Stimulated activated CD8-positive, alpha-beta memory T cell treated with anti-CD3 and anti-CD28 coated beads, Interleukin-7, amount 100 ng/mL, for 24 hours (primary cell): ENCODE results near the gene ALDH6A1.

Experiments
- DNase-seq: peaks from one replicate; pipeline ENCODE4 v3.0.0-alpha.2; 2020; ENCODE audit warnings: low read depth

ALDH6A1 gene

DNA sequence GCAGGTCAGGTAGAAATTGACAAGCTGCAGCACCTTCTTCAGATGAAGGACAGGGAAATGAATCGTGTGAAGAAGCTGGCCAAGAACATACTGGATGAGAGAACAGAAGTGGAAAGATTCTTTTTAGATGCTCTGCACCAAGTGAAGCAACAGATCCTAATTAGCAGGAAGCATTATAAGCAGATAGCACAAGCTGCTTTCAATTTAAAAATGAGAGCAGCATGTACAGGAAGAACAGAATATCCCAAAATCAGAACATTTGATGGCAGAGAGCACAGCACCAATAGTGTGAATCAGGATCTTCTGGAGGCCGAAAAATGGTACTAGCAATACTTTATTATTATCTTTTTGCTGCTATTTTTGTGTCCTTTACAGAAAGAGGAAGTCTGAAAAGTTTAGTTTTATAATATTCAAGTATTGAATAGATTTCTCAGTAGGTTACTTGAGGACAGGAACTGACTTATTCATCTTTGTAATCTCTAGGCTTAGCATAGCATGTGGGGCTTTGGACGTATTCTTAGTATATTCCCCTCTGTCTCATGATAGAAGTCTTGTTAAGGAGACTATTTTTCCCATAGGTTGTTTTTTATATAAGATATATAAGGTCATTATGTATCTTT lies 34.3 kb downstream of the ALDH6A1 start:
- DNase-seq: no peak

DNA sequence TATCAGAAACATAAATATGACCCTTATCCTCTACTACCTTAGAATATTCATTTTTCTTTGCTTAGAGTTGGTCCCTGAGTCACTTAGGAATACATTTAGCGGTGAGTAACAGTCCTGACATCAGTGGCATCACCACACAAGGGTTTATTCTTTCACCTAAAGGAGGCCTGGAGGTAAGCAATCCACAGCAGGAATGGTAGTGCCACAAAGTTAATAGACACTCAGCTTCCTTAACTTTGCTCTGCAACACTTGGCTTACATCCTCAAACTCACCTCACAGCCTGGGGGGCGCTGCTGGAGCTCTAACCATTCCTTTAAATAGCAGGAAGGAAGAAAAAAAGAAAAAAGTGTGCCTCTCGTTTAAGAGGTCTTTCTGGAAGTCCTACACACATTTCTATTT lies 36.0 kb downstream of the ALDH6A1 start:
- DNase-seq: no peak

DNA sequence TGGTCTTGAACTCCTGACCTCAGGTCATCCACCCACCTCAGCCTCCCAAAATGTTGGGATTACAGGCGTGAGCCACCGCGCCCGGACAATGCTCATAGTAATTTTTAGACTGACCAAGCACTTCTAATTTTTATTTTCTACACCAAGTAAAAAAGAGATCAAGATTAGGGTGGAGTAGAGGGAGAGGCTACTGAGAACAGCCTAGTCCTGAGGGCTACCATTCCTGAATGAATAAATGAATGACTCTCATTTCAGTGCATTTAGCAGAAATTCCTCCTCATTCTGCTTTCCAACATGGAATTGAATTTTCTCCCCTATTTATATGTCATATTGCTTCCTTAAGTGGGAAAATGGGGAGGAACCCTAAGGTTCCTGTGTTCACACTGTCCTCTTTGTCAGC lies 38.7 kb downstream of the ALDH6A1 start:
- DNase-seq: no peak

DNA sequence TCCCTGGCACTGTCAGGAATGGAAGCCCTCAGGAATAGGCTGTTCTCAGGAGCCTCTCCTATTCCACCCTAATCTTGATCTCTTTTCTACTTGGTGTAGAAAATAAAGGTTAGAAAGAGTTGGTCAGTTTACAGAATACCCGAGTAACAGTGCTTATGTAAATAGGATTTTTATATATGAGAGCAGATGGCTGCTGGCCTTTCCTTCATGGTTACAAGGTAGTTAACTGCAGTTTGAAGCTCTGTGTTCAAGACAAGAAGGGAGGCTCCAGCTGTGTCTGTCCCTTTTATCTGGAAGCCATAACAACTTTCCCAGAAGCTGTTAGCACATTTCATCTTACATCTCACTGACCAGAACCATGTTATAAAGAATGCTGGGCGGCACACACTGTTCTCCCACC lies 42.0 kb downstream of the ALDH6A1 start:
- DNase-seq: no peak

DNA sequence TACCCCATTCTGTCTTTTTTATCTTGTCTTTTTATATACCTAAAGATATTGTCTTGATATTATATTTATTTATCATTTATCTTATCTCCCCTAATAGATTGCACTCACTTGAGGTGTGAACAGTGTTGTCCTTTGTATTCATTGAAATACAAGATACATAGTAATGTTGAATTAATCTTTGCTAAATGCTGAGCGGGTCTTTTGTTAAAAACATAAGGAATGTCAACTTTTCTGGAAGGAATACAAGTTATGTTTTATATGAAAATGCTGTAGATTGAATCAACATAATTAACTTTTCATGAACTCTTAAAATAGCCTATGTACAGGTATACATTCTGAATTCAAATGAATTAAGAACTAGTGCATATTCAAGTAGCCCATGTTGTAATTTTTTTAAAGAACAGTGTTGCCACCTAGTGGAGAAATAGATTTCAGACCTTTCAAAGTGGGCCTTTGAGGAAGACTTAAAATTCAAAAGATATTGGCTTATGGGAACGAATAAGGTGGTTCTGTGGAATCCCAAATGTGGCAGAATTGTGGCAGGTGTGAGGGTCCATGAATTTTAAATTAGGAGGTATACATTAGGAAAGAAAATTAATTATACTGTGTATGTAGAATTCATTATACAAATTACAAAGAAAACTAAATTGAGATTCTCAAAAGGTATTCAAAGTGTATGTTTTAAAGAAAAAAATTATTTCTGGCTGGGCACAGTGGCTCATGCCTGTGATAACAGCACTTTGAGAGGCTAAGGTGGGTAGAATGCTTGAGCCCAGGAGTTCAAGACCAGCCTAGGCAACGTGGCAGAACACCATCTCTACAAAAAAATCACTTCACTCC lies 46.0 kb downstream of the ALDH6A1 start:
- DNase-seq: no peak

DNA sequence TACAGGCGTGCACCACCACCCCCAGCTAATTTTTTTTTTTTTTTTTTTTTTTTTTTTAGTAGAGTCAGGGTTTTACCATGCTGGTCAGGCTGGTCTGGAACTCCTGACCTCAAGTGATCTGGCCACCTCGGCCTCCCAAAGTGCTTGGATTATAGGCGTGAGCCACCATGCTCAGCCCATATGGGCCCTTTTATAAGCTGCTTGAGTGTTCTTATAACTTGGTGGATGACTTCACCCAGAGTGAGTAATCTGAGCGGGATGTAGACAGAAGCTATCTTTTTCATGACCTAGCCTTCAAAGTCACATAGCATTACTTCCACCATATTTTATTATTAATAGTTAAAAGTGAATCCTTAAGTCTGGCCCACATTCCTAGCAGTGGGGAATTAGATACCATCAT lies 48.7 kb downstream of the ALDH6A1 start:
- no peak for DNase-seq

DNA sequence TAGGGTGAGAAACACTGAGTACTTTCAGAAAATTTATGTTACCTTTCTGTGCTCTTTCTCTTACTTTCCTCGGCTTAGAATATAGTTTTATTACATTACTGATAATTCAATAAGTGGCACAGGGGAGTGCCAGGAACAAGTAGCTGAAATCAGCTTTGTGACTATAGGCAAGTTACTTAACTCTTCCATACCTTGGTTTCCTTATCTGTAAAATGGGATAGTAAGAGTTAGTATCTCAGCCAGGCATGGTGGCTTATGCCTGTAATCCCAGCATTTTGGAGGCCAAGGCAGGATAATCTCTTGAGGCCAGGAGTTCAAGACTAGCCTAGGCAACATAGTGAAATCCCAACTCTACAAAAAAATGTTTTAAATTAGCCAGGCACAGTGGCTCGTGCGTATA lies 49.7 kb downstream of the ALDH6A1 start:
- no peak for DNase-seq

DNA sequence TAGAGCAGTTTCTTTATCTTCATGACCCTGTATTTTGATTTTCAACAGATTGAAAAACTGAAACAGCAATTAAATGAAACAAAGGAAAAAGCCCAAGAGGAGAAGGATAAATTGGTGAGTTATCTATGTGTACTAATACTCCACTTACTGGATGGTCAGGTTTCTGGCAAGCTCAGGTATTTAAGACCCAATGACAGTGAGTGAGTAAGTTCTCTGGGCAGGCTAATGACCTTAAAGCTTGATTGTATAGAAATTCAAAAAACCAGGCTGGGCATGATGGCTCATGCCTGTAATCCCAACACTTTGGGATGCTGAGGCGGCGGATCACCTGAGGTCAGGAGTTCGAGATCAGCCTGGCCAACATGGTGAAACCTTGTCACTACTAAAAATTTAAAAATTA lies 55.1 kb downstream of the ALDH6A1 start:
- no peak for DNase-seq

DNA sequence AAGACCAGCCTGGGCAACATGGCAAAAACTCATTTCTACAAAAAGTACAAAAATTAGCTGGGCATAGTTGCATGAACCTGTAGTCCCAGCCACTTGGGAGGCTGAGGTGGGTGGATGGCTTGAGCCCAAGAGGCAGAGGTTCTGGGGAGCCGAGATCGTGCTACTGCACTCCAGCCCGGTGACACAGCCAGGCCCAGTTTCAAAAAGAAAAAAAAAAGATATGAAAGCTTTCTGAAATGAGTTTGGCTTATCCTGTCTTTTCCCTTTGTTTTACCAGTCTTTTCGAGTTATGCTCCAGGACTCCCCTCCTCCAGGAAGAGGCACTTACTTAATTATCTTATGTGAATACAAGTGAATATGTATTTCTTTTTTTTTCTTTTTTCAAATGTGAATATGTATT lies 61.9 kb downstream of the ALDH6A1 start:
- no peak for DNase-seq

DNA sequence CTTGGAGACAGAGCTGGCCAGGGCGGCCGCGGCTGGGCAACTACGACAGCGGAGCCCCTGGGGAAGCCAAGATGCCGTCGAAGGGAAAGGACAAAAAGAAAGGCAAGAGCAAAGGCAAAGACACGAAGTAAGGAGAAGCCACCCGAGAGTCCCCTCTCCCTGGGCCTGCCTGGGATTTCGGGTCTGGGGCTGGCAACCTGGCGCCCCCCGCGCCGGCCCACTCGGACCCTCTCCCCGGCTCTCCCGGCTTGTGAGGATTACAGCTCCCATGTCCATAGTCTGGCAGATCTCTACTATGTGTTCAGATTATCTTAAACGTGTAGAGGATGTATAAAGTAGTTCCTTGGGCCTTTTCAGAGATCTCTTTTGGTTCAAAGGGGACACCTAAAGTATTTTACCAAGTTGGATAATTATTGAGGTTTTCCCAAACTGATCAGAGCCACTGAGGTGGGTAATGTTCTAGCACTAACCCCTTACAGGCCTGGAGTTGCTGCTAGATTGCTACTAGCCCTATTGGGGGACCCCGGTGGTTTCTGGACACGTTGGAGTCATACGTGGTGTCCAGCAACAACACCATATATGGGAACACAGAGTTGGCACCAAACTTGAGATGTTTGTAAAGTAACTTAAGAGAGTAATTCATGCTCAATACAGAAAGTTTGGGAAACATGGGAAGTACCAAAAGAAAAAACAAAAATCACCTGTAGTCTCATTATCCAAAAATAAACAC lies 64.7 kb downstream of the ALDH6A1 start:
- DNase-seq: no peak

DNA sequence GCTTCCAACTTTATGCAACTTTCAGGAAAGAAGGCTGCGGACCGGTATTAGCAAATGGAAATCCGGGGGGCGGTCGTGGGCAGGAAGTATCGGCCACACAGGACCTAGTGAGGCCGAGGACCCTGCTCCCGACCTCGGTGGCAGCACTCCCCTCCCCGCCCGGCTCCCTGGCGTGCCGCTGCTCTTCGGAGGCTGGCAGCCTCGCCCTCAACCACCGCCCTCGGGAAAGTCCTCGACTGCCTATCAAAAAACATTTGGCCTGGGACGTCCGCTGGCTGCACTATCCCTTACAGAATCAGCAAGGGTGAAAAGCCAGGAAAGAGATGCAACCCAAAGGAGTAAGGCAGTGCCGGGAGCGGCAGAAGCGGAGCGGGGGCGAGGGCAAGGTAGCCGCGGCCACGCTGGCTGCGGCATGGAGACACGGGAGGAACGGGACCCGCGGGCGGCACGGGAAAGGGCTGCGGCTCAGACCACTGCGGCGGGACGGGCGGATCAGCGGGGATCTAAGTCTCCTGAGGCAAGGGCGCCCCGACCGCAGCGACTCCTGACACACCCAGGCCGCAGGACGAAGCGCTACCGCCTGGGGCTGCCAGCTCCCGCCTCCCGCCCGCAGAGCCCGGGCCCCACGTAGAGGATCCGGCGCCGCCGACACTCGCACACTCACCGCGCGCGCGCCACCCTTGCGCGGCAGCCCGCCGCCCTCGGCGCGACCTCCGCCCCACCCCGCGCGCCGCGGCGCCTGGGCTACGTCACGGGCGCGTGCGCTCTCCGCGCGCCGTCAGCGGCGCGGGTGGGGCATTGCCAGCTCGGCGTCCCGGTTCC lies 65.5 kb downstream of the ALDH6A1 start, which contains the start of the genes BBOF1 and ENTPD5:
BBOF1 (plus strand) TSS at position 764 of the 822 bp plus-strand sequence. CDS start 130 bp downstream, outside the sequence.
ENTPD5 (minus strand) TSS at position 703 of the 822 bp plus-strand sequence. CDS start 31,186 bp downstream, outside the sequence.
- DNase-seq: peak; percentile 54

DNA sequence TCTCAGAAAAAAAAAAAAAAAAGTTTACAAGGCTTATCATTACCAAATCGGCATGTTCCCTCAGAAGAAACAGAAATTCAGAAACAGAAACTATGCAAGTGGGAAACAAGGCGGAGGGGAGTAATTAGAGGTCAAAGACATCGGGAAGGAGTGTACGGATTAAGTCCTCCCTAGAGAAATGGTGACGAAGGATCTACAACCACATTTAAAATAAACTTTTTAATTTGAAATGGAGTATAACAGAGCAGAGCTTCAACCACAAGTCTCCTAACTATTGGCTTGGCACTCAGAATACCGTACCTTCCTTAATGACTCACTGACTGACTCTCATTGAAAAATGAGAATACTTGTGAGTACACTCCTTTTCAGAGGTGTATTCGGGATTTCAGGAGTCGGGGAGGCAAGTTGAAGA lies 66.1 kb downstream of the ALDH6A1 start:
- no peak for DNase-seq

DNA sequence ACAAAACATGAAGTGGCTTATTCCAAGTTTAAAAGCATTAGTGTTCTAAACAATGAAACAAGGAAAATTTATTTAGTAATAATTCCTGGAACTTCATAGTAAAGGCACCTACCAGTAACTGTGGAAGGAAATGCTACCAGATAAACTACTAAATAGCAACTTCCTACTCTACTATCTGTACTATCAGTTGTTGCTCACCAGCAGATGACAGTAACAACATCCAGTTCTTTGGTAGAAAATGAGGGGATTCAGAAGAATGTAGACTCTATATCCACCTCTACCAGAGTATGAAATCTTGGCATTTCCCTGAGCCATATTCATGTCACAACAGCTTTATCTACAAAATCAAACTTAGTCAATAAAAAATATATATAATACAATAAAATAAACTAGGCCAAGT lies 68.3 kb downstream of the ALDH6A1 start:
- DNase-seq: no peak

DNA sequence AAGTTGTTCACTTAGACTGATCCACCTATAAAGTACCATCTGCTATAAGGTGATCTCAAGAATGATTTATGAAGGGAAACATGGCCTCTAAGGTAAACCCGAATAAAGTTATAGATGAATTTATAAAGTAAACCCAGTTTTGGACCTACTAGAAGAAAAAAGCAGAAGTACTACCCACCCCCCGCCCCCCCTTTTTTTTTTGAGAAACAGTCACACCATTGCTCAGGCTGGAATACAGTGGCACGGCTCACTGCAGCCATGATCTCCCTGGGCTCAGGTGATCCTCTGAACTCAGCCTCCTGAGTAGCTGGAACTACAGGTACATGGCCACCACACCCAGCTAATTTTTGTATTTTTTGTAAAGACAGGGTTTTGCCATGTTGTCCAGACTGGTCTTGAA lies 69.1 kb downstream of the ALDH6A1 start:
- no peak for DNase-seq

DNA sequence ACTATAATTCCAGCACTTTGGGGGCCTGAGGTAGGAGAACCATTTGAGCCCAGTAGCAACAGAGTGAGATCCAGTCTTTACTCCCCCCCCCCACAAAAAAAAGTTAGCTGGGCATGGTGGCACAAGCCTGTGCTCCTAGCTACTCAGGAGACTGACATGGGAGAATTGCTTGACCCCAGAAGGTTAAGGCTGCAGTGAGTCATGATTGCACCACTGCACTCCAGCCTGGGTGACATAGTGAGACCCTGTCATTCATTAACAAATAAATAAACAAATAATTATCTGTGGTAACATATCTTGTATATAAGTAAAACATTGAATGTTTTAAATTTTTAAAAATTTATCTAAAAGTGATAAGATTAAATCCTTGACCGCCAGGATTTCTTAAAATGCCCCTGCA lies 70.0 kb downstream of the ALDH6A1 start:
- no peak for DNase-seq

DNA sequence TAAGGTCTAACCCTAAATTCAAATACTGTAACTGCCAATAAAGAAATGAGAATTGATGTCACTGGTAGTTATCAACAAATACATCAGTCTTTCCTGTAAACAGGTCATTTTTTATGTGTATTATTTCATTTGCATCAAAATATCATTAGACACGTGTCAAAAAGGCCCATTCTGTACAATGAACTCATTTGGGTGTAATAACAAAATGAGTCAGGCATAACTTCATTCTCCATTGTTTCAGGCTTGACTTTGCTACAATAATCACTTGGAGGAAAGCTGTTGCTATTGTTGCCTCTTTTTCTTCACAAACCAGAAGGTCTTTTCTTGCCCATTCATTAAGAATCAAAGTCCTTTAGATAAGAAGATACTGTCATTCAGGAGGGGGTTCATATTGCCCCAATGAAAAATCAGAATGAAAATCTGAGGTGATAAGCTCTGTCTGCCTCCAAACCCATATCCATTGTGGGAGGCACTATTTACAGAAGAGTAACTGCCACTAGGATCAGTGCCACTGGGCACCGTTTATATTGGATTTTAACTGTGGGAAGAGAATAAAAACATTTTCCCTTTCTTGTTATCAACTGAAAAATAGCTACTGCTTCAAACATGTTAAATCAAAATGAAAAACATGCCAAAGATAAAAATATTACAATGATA lies 75.3 kb downstream of the ALDH6A1 start:
- DNase-seq: no peak
